Fibroblast of villous mesenchyme (primary cell): ENCODE measurements around the gene PILRB. TPM values are rescaled to one million over a fixed set of nuclear protein-coding genes. Genes with fewer than 3 reads are reported as not detected.

Source experiments
- DNase-seq: peaks from one replicate; pipeline ENCODE4 v3.0.0-alpha.2; 2010; ENCODE audit warnings: low read depth
- H3K4me3 ChIP-seq: 2 replicates; pipeline ENCODE4 v1.5.1; 2011; ENCODE audit warnings: low read depth, mild to moderate bottlenecking, low read length
- total RNA-seq: library from RNA; depleted of rRNA; stranded (reverse); fragments of >200 nt; gene quantifications from 2 replicates; pipeline ENCODE4 v1.2.3, GENCODE V29; 2012
- TF ChIP-seq, protein P1 (sequence below): IDR thresholded peaks from 2 replicates; pipeline ENCODE4 v1.5.1; 2012; ENCODE audit warnings: low read depth, mild to moderate bottlenecking, low read length; ENCODE audit not compliant: insufficient read depth

PILRB gene
- total RNA-seq, 1 donor, result 11.7 TPM

DNA sequence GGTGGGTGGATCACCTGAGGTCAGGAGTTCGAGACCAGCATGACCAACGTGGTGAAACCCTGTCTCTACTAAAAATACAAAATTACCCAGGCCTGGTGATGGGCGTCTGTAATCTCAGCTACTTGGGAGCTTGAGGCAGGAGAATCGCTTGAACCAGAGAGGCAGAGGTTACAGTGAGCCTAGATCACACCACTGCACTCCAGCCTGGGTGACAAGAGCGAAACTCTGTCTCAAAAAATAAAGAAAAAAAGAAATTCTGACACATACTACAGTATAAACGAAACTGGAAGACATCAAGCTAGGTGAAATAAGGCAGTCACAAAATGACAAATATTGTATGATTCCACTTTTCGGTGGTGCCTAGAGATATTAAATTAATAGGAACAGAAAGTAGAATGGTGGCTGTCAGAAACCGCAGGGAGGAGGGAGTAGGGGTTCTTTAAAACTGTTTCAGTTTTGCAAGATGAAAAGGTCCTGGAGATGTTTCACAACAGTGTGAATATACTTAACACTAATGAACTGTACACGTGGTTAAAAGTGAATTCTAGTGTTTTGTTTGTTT is 38.6 kb downstream of the PILRB start:
- H3K4me3 ChIP-seq, result no peak overlapping the region
- TF ChIP-seq, protein P1, sequence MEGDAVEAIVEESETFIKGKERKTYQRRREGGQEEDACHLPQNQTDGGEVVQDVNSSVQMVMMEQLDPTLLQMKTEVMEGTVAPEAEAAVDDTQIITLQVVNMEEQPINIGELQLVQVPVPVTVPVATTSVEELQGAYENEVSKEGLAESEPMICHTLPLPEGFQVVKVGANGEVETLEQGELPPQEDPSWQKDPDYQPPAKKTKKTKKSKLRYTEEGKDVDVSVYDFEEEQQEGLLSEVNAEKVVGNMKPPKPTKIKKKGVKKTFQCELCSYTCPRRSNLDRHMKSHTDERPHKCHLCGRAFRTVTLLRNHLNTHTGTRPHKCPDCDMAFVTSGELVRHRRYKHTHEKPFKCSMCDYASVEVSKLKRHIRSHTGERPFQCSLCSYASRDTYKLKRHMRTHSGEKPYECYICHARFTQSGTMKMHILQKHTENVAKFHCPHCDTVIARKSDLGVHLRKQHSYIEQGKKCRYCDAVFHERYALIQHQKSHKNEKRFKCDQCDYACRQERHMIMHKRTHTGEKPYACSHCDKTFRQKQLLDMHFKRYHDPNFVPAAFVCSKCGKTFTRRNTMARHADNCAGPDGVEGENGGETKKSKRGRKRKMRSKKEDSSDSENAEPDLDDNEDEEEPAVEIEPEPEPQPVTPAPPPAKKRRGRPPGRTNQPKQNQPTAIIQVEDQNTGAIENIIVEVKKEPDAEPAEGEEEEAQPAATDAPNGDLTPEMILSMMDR, result no peak
- peak; percentile 56 for DNase-seq

DNA sequence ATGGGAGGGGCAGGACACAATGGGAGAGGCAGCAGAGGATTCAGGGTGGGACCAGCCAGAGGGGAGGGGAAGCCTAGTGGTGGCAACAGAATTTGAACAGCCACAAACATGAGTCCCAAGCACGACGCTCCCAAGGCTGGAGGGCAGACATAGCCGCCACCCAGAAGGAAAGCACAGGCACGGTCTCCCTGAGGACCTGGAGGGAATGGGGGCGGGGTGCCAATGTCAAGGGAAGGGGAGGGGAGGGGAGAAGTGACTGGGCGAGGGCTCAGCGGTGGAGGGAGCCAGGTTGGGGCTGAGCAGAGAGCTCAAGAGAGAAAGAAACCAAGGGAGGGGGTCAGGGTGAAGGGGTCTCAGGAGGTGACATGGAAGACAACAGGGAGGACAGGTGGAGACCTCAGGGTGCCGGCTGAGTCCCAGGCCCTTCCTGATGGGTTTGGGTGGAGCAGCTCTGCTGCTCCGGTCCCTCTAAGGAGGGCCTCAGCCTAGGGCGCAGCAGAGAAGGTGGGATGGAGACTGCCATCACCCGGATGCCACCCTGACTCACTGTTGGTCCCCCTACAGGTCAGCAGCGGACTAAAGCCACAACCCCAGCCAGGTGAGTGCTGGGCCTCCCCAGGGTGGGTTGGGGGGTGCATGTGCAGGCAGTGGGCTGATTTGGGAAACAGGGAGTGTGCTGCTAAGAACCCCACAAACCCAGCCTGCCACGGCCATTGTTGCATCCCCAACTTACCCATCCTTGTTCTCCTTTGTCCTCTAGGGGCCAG is 39.6 kb downstream of the PILRB start:
- TF ChIP-seq, protein P1, result no peak
- no peak for DNase-seq
- no peak overlapping the region for H3K4me3 ChIP-seq

DNA sequence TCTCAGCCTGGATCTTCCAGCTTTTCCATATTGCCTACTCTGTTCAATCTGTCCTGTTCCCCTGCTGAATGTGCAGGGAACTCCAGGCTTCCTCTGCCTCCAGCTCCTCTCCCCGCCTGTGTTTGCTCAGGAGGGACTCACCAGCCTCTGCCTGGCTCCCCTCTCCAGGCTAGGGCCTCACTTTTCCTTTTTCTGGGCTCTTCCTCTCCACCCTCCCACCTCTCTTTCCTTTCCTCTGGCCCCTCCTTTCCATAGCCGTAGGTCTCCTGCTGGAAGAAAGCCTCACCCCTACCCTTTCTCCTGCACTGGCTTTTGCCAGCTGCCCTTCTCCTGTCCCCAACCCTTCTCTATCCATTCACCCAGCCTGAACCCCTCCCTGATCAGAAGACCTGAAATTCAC is 40.3 kb downstream of the PILRB start:
- no peak for DNase-seq
- TF ChIP-seq, protein P1, result no peak

DNA sequence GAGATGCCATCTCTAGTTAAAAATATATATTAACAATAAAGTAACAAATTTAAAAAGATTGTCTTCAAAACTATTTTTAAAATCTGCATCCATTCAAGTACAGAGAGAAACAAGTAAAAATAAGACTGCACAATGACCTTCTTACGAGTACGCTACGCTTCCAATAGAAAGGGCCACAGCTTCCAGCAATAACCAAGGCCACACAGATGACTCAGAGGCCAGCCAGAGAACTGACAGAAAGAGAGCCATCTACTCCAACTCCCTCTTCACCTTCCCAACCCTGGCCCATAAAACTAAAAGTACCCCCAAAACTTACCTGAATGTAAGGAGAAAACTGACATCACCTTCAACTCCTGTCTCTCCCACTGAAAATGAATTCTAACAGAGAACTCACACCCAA is 42.1 kb downstream of the PILRB start:
- DNase-seq, result no peak
- TF ChIP-seq, protein P1, result no peak
- H3K4me3 ChIP-seq, result no peak overlapping the region

More for the DNA sequence above, 40.3 kb downstream of the PILRB start:
- no peak overlapping the region for H3K4me3 ChIP-seq

DNA sequence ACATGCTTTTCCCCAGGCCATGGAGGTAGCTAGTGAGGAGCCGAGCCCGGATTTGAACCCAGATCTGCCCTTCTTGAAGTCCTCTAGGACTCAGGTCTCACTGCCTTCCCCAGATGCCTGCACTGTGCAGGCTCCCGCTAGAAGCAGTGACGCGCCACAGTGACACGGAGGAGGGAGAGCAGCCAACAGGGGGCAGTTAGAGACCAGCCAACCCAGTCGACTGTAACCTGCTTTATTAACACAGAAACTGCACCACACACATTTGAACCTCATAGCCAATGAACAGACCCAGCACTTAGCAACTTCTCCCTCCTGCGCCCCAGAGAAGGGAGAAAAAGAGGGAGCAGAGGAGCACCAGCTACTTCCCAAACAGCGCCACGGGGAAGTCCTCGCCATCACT is 42.7 kb downstream of the PILRB start:
- TF ChIP-seq, protein P1, result peak; percentile 17
- peak; percentile 7 for DNase-seq
- H3K4me3 ChIP-seq, result no peak overlapping the region

DNA sequence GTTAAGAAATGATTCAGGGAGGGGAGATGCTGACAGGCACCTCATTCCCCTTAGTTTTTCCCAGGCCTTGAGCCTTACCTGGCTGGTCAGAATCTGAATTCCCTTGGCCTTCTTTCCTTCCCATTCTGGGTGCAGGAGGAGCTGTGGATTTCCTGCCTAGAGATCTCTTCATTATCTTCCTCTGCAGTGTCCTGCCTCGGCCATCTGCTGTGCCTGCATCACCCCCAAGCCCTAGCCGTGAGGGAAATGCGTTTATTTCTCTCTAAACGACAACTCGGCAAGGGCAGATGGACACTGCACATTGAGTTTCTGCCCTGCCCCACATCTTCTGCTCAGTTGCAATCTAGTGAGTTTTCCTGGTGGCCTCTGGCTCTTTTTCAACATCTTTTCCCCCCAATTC is 43.9 kb downstream of the PILRB start:
- TF ChIP-seq, protein P1, result no peak
- DNase-seq, result no peak

More for the DNA sequence above, 43.9 kb downstream of the PILRB start:
- H3K4me3 ChIP-seq, result no peak overlapping the region
